ENCODE measurements around the gene CFP.

DNA sequence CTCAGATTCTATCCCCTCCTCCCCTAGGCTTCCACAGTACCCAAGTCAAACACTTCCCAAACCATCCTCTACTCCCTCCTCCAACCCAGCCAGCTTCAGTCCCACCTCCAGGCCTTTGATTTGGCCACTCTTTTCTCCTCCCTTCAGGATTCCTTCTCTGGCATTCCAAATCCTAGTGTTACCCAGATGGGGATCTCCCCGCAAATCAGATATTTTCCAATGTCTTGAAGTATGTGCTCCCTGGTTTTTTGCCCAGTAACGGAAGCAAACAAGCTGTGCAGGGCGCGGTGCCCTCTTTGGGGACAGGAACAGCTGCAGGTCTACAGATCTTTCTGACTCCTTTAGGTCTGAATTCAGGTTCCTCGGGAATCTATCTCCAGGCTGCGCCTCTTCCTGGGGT, 7.9 kb downstream of the CFP start:
- TF ChIP-seq, protein P1, sequence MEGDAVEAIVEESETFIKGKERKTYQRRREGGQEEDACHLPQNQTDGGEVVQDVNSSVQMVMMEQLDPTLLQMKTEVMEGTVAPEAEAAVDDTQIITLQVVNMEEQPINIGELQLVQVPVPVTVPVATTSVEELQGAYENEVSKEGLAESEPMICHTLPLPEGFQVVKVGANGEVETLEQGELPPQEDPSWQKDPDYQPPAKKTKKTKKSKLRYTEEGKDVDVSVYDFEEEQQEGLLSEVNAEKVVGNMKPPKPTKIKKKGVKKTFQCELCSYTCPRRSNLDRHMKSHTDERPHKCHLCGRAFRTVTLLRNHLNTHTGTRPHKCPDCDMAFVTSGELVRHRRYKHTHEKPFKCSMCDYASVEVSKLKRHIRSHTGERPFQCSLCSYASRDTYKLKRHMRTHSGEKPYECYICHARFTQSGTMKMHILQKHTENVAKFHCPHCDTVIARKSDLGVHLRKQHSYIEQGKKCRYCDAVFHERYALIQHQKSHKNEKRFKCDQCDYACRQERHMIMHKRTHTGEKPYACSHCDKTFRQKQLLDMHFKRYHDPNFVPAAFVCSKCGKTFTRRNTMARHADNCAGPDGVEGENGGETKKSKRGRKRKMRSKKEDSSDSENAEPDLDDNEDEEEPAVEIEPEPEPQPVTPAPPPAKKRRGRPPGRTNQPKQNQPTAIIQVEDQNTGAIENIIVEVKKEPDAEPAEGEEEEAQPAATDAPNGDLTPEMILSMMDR (IDR thresholded peaks at IDR 0.05) = no peak
- no peak for TF ChIP-seq EZH2 (IDR thresholded peaks at IDR 0.05; ENCODE audit: borderline replicate concordance, insufficient read depth, low read depth, low read length, poor library complexity, severe bottlenecking)

All from B cell (primary cell).